Panc1 (cell line): ENCODE results near the gene PPBP. TPM values are rescaled to one million over a fixed set of nuclear protein-coding genes. Genes with fewer than 3 reads are reported as not detected.

ENCODE experiments used
- ATAC-seq: fragments of 200-7000 bp; cut with Tn5 transposase; 2 replicates; pipeline ENCODE4 v1.9.1; 2020; ENCODE audit warnings: mild to moderate bottlenecking, moderate library complexity
- BruUV-seq: library from RNA; stranded (reverse); fragments of 400-500 nt; replicated peaks from 2 replicates; lab custom pipeline; 2021; lab: Mats Ljungman, UMichigan
- CTCF ChIA-PET: fragments of 300-600 bp; sonication (Branson Sonifier 250); formaldehyde crosslinking; loops from one replicate; lab custom pipeline; 2022; ENCODE audit warnings: antibody characterized with exemption; lab: Charles Lee
- POLR2A ChIA-PET: fragments of 300-600 bp; sonication (Branson Sonifier 250); formaldehyde crosslinking; loops from one replicate; lab custom pipeline; 2022; ENCODE audit warnings: antibody characterized with exemption; lab: Charles Lee
- DNase-seq: peaks from one replicate; pipeline ENCODE4 v3.0.0-alpha.2; 2010; ENCODE audit warnings: low read depth, low spot score
- H3K27ac ChIP-seq: 2 replicates; pipeline ENCODE4 v1.5.1; 2011; ENCODE audit warnings: mild to moderate bottlenecking, low read length, inconsistent platforms
- H3K27me3 ChIP-seq: fragments of 200-500 bp; sonication (Bioruptor generic); 2 replicates; pipeline ENCODE4 v1.6.0; 2014; ENCODE audit warnings: low read length, inconsistent platforms; ENCODE audit not compliant: control insufficient read depth, insufficient read depth
- H3K36me3 ChIP-seq: fragments of 200-500 bp; sonication (Bioruptor generic); 2 replicates; pipeline ENCODE4 v1.5.1; 2014; ENCODE audit warnings: inconsistent platforms, mild to moderate bottlenecking, low read length, moderate library complexity; ENCODE audit not compliant: control insufficient read depth, insufficient read depth
- H3K4me1 ChIP-seq: 2 replicates; pipeline ENCODE4 v1.5.1; 2011; ENCODE audit warnings: inconsistent platforms, mild to moderate bottlenecking, low read length, moderate library complexity; ENCODE audit not compliant: control insufficient read depth, insufficient read depth
- H3K4me3 ChIP-seq, 2 experiments: 2 replicates each; pipeline ENCODE4 v1.5.1; 2011 to 2012; ENCODE audit warnings: low read depth in 2 of 2, low read length in 2 of 2, mild to moderate bottlenecking in 2 of 2, inconsistent platforms in 1 of 2, moderate library complexity in 1 of 2
- H3K9me3 ChIP-seq: fragments of 200-500 bp; sonication (Bioruptor generic); 2 replicates; pipeline ENCODE4 v1.5.1; 2014; ENCODE audit warnings: low read depth, mild to moderate bottlenecking, inconsistent platforms, low read length, moderate library complexity; ENCODE audit not compliant: control insufficient read depth, insufficient read depth
- POLR2AphosphoS5 ChIP-seq: IDR thresholded peaks from 2 replicates; pipeline ENCODE4 v1.6.1; 2012; ENCODE audit warnings: mild to moderate bottlenecking, low read depth, low read length, moderate library complexity
- SIN3A ChIP-seq: IDR thresholded peaks from 2 replicates; pipeline ENCODE4 v1.6.1; 2012; ENCODE audit warnings: low read depth, mild to moderate bottlenecking, low read length, moderate library complexity, borderline replicate concordance; ENCODE audit not compliant: insufficient read depth
- TCF7L2 ChIP-seq: IDR thresholded peaks from 2 replicates; pipeline ENCODE4 v1.6.1; 2011; ENCODE audit warnings: mild to moderate bottlenecking, low read depth, low read length, inconsistent platforms
- in situ Hi-C: cut with HindIII; loops from 2 replicates; pipeline ENCODE4 v1.10.0; 2016; ENCODE audit warnings: low sequenced_read_pairs, low pct_unique_long_range_greater_than_20kb
- intact Hi-C: fragments of 100-400 bp; cut with micrococcal nuclease; formaldehyde crosslinking; loops from one replicate; pipeline ENCODE4 v1.10.0; 2022; ENCODE audit not compliant: unreplicated experiment
- total RNA-seq: library from RNA; stranded (reverse); gene quantifications from one replicate; pipeline ENCODE4 v1.2.1, GENCODE V29; 2021; ENCODE audit not compliant: unreplicated experiment
- TF ChIP-seq, protein P1 (sequence below), 2 experiments: IDR thresholded peaks; 2 replicates each; pipeline ENCODE4 v1.6.1; 2011 to 2012; ENCODE audit warnings: low read depth in 2 of 2, control low read depth in 1 of 2, low read length in 1 of 2, mild to moderate bottlenecking in 1 of 2, moderate library complexity in 1 of 2; ENCODE audit not compliant: insufficient read depth in 1 of 2
- TF ChIP-seq, protein P2 (sequence below): fragments of 450-650 bp; IDR thresholded peaks from 2 replicates; pipeline ENCODE4 v1.5.1; 2017; ENCODE audit warnings: mild to moderate bottlenecking

Gene PPBP
- total RNA-seq, 1 experiment from 2014 or later, result not detected

DNA sequence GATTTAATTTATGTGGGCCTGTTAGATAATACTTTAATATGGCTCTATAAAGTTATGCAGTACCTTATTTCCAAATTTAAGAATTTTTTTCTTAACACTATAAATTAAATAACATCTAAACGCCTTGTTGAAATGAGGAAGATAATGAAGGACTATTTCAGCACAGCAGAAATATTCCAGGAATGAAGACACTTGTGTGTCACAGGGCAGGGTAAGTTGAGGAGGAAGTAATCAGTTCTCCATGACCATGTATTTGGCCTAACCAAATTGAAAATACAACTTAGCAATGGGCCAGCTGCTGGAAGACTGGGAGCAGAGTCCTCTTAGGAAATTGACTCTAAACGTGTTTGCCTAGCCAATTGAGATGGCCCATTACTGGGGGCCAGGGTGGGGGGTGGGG is 33.6 kb upstream of the PPBP start:
- no peak overlapping the region for H3K4me3 ChIP-seq
- ChIA-PET CTCF (no interaction called here), POLR2A (no interaction called here)
- no peaks in the 10 kb centered on the region for H3K9me3 ChIP-seq
- H3K36me3 ChIP-seq, result no peaks in the 10 kb centered on the region
- no peak for TF ChIP-seq SIN3A
- TF ChIP-seq TCF7L2, result no peak
- TF ChIP-seq, protein P1, sequence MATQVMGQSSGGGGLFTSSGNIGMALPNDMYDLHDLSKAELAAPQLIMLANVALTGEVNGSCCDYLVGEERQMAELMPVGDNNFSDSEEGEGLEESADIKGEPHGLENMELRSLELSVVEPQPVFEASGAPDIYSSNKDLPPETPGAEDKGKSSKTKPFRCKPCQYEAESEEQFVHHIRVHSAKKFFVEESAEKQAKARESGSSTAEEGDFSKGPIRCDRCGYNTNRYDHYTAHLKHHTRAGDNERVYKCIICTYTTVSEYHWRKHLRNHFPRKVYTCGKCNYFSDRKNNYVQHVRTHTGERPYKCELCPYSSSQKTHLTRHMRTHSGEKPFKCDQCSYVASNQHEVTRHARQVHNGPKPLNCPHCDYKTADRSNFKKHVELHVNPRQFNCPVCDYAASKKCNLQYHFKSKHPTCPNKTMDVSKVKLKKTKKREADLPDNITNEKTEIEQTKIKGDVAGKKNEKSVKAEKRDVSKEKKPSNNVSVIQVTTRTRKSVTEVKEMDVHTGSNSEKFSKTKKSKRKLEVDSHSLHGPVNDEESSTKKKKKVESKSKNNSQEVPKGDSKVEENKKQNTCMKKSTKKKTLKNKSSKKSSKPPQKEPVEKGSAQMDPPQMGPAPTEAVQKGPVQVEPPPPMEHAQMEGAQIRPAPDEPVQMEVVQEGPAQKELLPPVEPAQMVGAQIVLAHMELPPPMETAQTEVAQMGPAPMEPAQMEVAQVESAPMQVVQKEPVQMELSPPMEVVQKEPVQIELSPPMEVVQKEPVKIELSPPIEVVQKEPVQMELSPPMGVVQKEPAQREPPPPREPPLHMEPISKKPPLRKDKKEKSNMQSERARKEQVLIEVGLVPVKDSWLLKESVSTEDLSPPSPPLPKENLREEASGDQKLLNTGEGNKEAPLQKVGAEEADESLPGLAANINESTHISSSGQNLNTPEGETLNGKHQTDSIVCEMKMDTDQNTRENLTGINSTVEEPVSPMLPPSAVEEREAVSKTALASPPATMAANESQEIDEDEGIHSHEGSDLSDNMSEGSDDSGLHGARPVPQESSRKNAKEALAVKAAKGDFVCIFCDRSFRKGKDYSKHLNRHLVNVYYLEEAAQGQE (IDR thresholded peaks at IDR 0.05; ENCODE audit: insufficient read depth in 1 of 2, low read depth in 2 of 2, low read length in 1 of 2), result no peak
- TF ChIP-seq, protein P2, sequence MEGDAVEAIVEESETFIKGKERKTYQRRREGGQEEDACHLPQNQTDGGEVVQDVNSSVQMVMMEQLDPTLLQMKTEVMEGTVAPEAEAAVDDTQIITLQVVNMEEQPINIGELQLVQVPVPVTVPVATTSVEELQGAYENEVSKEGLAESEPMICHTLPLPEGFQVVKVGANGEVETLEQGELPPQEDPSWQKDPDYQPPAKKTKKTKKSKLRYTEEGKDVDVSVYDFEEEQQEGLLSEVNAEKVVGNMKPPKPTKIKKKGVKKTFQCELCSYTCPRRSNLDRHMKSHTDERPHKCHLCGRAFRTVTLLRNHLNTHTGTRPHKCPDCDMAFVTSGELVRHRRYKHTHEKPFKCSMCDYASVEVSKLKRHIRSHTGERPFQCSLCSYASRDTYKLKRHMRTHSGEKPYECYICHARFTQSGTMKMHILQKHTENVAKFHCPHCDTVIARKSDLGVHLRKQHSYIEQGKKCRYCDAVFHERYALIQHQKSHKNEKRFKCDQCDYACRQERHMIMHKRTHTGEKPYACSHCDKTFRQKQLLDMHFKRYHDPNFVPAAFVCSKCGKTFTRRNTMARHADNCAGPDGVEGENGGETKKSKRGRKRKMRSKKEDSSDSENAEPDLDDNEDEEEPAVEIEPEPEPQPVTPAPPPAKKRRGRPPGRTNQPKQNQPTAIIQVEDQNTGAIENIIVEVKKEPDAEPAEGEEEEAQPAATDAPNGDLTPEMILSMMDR, result no peak
- no peak for TF ChIP-seq POLR2AphosphoS5
- in situ Hi-C loops, result no loop called here
- no peaks in the 10 kb centered on the region for H3K4me1 ChIP-seq
- DNase-seq (no peak), ATAC-seq (no peak)
- BruUV-seq, result no TSS peak
- intact Hi-C loops, result no loop called here
- H3K27me3 ChIP-seq, result no peaks in the 10 kb centered on the region
- no peak overlapping the region for H3K27ac ChIP-seq

DNA sequence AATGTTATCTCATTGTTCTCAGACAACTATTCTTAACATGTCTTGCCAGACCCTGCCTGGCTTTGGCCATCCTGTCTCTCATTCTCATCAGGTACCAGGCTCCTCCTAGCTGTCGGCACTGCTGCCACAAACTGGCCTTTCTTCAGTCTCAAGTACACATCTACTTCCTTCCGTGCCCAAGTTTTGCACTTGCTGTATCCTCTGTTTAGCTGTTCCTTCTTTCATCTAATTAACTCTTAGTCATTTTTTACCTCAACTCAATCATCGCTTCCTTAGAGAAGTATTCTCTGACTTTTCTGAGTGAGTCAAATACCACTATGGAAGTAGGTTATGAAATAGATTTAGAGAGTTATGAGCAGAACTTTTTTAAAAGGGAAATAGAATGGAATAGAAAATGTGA is 30.8 kb upstream of the PPBP start:
- no TSS peak for BruUV-seq

More for the DNA sequence above, 30.8 kb upstream of the PPBP start:
- no peak overlapping the region for H3K27ac ChIP-seq
- H3K36me3 ChIP-seq, result no peaks in the 10 kb centered on the region
- no peaks in the 10 kb centered on the region for H3K9me3 ChIP-seq
- ChIA-PET CTCF (no interaction called here), POLR2A (no interaction called here)
- ATAC-seq (no peak), DNase-seq (no peak)
- in situ Hi-C loops, result no loop called here
- intact Hi-C loops, result no loop called here
- H3K4me1 ChIP-seq, result no peaks in the 10 kb centered on the region
- no peaks in the 10 kb centered on the region for H3K27me3 ChIP-seq
- H3K4me3 ChIP-seq, result no peak overlapping the region
- TF ChIP-seq POLR2AphosphoS5 (no peak), TCF7L2 (no peak), SIN3A (no peak)
- TF ChIP-seq, protein P2, result no peak
